ENCODE results near the gene LRRIQ3. TPM values are rescaled to one million over a fixed set of nuclear protein-coding genes. Genes with fewer than 3 reads are reported as not detected.
"Not testable (repeated sequence)": the region's sequence is repeated elsewhere in the genome, so short reads cannot be mapped to it uniquely, and the experiment has no call there.

The LRRIQ3 gene
- total RNA-seq, 2 donors from 2014 or later, result 1.2 to 1.5 TPM

DNA sequence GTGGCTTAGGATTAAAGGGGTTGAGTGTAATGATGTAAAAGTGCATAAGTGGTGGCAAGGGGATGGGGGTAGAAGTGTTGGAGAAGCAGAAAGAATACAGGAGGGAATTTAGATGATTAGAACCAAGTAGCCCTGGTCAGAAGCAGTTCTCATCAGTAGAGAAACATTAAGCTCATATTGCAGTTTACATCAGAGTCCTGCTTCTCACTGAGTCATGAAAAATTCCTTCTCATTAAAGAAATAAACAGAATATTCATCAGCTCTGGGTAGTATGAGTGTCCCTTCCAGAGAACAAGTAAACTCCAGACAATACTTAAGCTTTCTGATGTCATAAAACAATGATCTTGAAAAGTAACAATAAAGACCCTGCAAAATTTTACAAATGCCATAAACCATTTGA, 36.5 kb downstream of the LRRIQ3 start:
- Histone ChIP-seq H3K27ac (ENCODE audit: low read depth, low read length) (no peak overlapping the region), H3K4me1 (ENCODE audit: control insufficient read depth, insufficient read depth, low read length) (no peaks in the 10 kb centered on the region), H3K9ac (ENCODE audit: extremely low read depth, low read length, poor library complexity, severe bottlenecking) (no peak overlapping the region), H3K27me3 (ENCODE audit: control insufficient read depth, insufficient read depth, low read length, poor library complexity, severe bottlenecking) (no peaks in the 10 kb centered on the region), H3K36me3 (ENCODE audit: control insufficient read depth, insufficient read depth, low read length) (no peaks in the 10 kb centered on the region), H3K9me3 (ENCODE audit: control insufficient read depth, low read length) (no peaks in the 10 kb centered on the region), H3K4me3 (ENCODE audit: low read length) (no peak overlapping the region)
- Mint-ChIP-seq H3K9me3 (no peaks in the 10 kb centered on the region), H3K27ac (no peak overlapping the region), H3K4me1 (no peaks in the 10 kb centered on the region), H3K27me3 (ENCODE audit: insufficient read depth) (no peaks in the 10 kb centered on the region), H3K36me3 (ENCODE audit: low read depth) (no peaks in the 10 kb centered on the region), H3K4me3 (no peak overlapping the region)
- no peak for DNase-seq
- TF ChIP-seq, protein P1, sequence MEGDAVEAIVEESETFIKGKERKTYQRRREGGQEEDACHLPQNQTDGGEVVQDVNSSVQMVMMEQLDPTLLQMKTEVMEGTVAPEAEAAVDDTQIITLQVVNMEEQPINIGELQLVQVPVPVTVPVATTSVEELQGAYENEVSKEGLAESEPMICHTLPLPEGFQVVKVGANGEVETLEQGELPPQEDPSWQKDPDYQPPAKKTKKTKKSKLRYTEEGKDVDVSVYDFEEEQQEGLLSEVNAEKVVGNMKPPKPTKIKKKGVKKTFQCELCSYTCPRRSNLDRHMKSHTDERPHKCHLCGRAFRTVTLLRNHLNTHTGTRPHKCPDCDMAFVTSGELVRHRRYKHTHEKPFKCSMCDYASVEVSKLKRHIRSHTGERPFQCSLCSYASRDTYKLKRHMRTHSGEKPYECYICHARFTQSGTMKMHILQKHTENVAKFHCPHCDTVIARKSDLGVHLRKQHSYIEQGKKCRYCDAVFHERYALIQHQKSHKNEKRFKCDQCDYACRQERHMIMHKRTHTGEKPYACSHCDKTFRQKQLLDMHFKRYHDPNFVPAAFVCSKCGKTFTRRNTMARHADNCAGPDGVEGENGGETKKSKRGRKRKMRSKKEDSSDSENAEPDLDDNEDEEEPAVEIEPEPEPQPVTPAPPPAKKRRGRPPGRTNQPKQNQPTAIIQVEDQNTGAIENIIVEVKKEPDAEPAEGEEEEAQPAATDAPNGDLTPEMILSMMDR (conservative IDR thresholded peaks at IDR 0.05), result no peak

DNA sequence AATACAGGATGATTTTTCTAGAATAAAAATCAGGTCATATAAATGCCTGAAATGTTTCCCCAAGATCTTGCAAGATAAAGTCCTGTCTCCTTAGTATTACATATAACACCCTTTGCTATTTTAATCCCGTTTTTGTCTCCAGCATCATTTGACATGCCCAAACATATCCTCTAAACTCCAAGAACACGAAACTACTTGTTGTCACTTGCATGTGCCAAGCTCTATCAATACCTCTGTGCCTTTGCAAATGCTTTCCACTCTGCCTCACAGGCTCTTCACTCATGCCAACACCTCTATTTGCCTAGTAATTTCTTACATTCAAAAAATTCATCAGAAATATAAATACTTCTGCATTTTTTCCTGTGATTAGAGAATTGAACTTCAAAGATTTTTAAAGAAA, 37.9 kb downstream of the LRRIQ3 start:
- Histone ChIP-seq H3K27ac (ENCODE audit: low read depth, low read length) (no peak overlapping the region), H3K36me3 (ENCODE audit: control insufficient read depth, insufficient read depth, low read length) (no peaks in the 10 kb centered on the region), H3K4me1 (ENCODE audit: control insufficient read depth, insufficient read depth, low read length) (no peaks in the 10 kb centered on the region), H3K9me3 (ENCODE audit: control insufficient read depth, low read length) (no peaks in the 10 kb centered on the region), H3K9ac (ENCODE audit: extremely low read depth, low read length, poor library complexity, severe bottlenecking) (no peak overlapping the region), H3K27me3 (ENCODE audit: control insufficient read depth, insufficient read depth, low read length, poor library complexity, severe bottlenecking) (no peaks in the 10 kb centered on the region), H3K4me3 (ENCODE audit: low read length) (no peak overlapping the region)
- no peak overlapping the region for H3K4me3 Mint-ChIP-seq
- no peaks in the 10 kb centered on the region for H3K9me3 Mint-ChIP-seq
- no peaks in the 10 kb centered on the region for H3K27me3 Mint-ChIP-seq (ENCODE audit: insufficient read depth)
- 91 to 93% methylated on average over 2 of the region's 2 CpGs for WGBS, 2 experiments (ENCODE audit: insufficient coverage in 1 of 2, insufficient read length in 1 of 2)
- TF ChIP-seq, protein P1 (conservative IDR thresholded peaks at IDR 0.05), result no peak
- no peak overlapping the region for H3K27ac Mint-ChIP-seq
- no peaks in the 10 kb centered on the region for H3K36me3 Mint-ChIP-seq (ENCODE audit: low read depth)
- no peak for DNase-seq
- H3K4me1 Mint-ChIP-seq, result no peaks in the 10 kb centered on the region

DNA sequence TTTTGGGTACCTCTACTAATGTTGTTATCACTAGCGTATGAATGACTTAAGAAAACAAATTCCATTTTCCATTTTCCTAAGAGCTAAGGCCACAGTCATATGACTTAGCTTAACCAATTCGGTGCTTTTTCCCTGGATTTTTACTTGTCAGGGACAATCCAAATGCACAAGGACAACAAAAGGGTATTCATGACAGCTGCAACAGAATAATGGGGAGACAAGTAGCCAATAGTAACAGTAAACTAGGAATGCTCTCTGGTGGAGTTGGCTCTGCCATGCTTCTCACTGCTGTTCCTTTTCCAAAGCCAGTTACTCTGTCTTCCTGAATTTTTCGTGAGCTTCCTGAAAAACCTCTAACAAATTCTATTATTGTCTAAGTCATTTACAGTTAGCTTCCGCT, 52.9 kb downstream of the LRRIQ3 start:
- Histone ChIP-seq H3K9me3 (ENCODE audit: control insufficient read depth, low read length) (no peaks in the 10 kb centered on the region), H3K27me3 (ENCODE audit: control insufficient read depth, insufficient read depth, low read length, poor library complexity, severe bottlenecking) (no peaks in the 10 kb centered on the region), H3K9ac (ENCODE audit: extremely low read depth, low read length, poor library complexity, severe bottlenecking) (no peak overlapping the region), H3K36me3 (ENCODE audit: control insufficient read depth, insufficient read depth, low read length) (no peaks in the 10 kb centered on the region), H3K27ac (ENCODE audit: low read depth, low read length) (no peak overlapping the region), H3K4me1 (ENCODE audit: control insufficient read depth, insufficient read depth, low read length) (no peaks in the 10 kb centered on the region), H3K4me3 (ENCODE audit: low read length) (no peak overlapping the region)
- Mint-ChIP-seq H3K27ac (no peak overlapping the region), H3K36me3 (ENCODE audit: low read depth) (no peaks in the 10 kb centered on the region), H3K27me3 (ENCODE audit: insufficient read depth) (no peaks in the 10 kb centered on the region), H3K4me1 (no peaks in the 10 kb centered on the region), H3K4me3 (no peak overlapping the region), H3K9me3 (no peaks in the 10 kb centered on the region)
- DNase-seq, result no peak
- TF ChIP-seq, protein P1 (conservative IDR thresholded peaks at IDR 0.05), result no peak
- 83 to 96% methylated on average over 3 to 4 of the region's 4 CpGs for WGBS, 2 experiments (ENCODE audit: insufficient coverage in 1 of 2, insufficient read length in 1 of 2)

DNA sequence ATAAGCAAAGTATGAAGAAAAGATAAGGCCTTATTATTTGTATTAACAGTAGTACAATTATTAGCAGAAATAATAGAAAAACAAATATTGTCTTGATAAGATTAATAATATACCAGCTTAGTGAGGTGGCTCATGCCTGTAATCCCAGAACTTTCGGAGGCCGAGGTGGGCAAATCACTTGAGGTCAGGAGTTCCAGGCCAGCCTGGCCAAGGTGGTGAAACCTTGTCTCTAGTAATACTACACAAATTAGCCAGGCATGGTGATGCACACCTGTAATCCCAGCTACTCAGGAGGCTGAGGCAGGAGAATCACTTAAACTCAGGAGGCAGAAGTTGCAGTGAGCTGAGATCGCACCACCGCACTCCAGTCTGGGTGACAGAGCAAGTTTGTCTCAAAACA, 80.6 kb downstream of the LRRIQ3 start:
- H3K27ac ChIP-seq (ENCODE audit: low read depth, low read length), result not testable (repeated sequence)
- WGBS, 2 experiments (ENCODE audit: insufficient coverage in 1 of 2, insufficient read length in 1 of 2), result 93 to 100% methylated on average over 3 to 4 of the region's 4 CpGs

More for the DNA sequence above, 80.6 kb downstream of the LRRIQ3 start:
- not testable (repeated sequence) for H3K27me3 ChIP-seq (ENCODE audit: control insufficient read depth, insufficient read depth, low read length, poor library complexity, severe bottlenecking); H3K4me3 ChIP-seq (ENCODE audit: low read length); H3K27ac Mint-ChIP-seq; DNase-seq; H3K36me3 ChIP-seq (ENCODE audit: control insufficient read depth, insufficient read depth, low read length); H3K36me3 Mint-ChIP-seq (ENCODE audit: low read depth); H3K9me3 Mint-ChIP-seq; H3K9me3 ChIP-seq (ENCODE audit: control insufficient read depth, low read length); H3K4me1 ChIP-seq (ENCODE audit: control insufficient read depth, insufficient read depth, low read length); H3K4me1 Mint-ChIP-seq; H3K27me3 Mint-ChIP-seq (ENCODE audit: insufficient read depth); H3K9ac ChIP-seq (ENCODE audit: extremely low read depth, low read length, poor library complexity, severe bottlenecking); H3K4me3 Mint-ChIP-seq

All from endodermal cell (in vitro differentiated cells).